Esophagus squamous epithelium (tissue), 4 donors: ENCODE results near the gene EXOC6.

ENCODE experiments used
- CTCF ChIP-seq, 6 experiments: fragments of 450-650 bp in 4 of 6; fragments of 200-600 bp in 2 of 6; sonication (generic) in 2 of 6; IDR thresholded peaks; one replicate each; pipeline ENCODE4 v1.5.1; 2016 to 2019; ENCODE audit warnings: antibody characterized with exemption in 6 of 6, mild to moderate bottlenecking in 4 of 6, moderate library complexity in 4 of 6
- POLR2A ChIP-seq, 4 donors: fragments of 450-650 bp; IDR thresholded peaks; one replicate each; pipeline ENCODE4 v1.6.1; 2017; ENCODE audit warnings: antibody characterized with exemption in 4 of 4, mild to moderate bottlenecking in 4 of 4, moderate library complexity in 3 of 4

DNA sequence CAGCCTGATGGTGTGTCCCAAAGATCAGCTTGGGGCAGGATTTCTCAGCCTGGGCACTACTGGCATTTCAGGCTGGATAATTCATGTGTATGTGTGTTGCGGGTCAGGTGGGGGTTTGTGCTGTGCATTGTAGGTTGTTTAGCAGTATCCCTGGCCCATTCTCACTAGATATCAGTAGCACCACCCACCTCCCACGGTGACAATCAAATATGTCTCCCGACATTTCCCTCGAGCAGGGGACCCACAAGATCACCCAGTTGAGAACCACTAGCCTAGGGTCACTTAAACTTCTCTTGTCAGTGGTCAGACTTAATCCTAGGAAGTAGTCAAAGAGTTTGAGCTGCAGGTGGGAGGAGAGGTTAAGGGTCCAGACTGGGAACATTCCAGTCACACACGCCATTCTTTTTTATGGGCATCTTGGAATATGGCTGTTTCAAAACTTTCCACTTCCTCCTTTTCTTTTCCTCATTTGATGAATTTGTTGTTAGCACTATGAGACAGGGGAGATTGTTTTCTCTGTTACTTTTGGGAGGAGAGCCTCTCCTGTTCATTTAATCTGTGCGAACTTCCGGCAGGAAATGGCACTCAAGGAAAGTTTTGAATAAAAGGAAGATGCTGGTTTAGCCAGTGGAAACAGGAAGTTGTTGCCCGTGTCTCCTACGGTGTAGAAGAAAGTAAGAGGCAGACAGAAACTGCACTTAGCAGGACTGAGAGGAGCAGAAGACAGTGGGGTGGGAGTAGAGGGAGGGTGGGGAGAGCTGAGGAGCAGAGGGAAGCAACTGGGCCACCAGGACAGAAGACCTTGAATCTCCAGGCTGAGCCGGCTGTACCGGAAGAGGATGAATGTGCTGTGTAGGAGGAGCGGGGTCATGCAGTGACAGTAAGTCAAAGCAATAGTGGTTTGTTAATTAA lies 17.6 kb upstream of the EXOC6 start:
- TF ChIP-seq CTCF (IDR thresholded peaks at IDR 0.05) = no peak
- no peak for TF ChIP-seq POLR2A (IDR thresholded peaks at IDR 0.05)
